ENCODE measurements around the gene UBE2D2.
A peak's percentile ranks its signal among the peaks of the same experiment; 100 is the strongest.

DNA sequence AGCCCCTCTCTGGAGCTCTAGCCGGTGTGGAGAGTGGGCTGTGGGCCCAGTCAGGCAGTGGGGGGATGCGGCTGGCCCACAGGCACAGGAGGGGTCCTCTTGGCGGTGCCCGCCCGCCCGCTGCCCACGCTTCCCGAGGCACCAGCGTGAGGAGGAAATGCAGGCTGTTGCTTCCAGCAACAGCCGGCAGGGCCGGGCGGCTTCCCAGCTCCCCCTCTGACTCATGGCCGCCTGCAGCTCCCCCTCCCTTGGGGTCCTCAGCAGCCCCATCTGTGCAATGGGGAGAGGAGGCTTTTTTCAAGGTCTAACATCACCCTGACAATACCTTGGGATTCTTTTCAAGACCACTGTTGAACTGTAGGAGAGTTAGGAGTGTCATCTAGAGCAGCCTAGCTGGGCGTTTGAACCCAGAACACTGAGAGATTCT, 97.4 kb downstream of the UBE2D2 start:
- no peak for TF ChIP-seq POLR2A (IDR thresholded peaks at IDR 0.05; ENCODE audit: low read depth)
- TF ChIP-seq, protein P1, sequence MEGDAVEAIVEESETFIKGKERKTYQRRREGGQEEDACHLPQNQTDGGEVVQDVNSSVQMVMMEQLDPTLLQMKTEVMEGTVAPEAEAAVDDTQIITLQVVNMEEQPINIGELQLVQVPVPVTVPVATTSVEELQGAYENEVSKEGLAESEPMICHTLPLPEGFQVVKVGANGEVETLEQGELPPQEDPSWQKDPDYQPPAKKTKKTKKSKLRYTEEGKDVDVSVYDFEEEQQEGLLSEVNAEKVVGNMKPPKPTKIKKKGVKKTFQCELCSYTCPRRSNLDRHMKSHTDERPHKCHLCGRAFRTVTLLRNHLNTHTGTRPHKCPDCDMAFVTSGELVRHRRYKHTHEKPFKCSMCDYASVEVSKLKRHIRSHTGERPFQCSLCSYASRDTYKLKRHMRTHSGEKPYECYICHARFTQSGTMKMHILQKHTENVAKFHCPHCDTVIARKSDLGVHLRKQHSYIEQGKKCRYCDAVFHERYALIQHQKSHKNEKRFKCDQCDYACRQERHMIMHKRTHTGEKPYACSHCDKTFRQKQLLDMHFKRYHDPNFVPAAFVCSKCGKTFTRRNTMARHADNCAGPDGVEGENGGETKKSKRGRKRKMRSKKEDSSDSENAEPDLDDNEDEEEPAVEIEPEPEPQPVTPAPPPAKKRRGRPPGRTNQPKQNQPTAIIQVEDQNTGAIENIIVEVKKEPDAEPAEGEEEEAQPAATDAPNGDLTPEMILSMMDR (IDR thresholded peaks at IDR 0.05) = peak in 1 of 3 experiments; percentile 19

All from esophagus muscularis mucosa (tissue), 3 donors.